GM12874 (cell line): ENCODE measurements around the gene FLOT2.

Experiments
- TF ChIP-seq, protein P1 (sequence below): IDR thresholded peaks from 2 replicates; pipeline ENCODE4 v1.5.1; 2011; ENCODE audit warnings: low read depth, mild to moderate bottlenecking, control low read depth, low read length, moderate library complexity; ENCODE audit not compliant: insufficient read depth

FLOT2 gene

DNA sequence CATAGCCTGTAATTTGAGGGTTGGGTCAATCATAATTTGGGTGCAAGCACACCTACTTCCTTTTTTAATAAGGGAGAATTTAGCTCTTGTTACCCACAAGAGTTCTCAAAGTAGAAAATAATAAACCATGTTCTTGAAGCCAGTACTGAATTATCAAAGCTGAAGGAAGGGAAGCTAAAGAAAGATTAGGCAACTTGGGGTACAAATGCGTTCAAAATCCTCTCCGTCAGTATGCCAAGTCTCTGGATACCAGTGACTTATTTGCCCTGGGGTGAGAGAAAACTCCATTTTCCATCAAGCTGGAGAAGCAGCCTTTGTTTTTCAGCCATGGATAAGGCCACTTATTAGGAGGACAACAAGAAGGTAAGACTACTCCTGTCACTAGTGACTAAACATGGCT lies 28.8 kb upstream of the FLOT2 start:
- TF ChIP-seq, protein P1, sequence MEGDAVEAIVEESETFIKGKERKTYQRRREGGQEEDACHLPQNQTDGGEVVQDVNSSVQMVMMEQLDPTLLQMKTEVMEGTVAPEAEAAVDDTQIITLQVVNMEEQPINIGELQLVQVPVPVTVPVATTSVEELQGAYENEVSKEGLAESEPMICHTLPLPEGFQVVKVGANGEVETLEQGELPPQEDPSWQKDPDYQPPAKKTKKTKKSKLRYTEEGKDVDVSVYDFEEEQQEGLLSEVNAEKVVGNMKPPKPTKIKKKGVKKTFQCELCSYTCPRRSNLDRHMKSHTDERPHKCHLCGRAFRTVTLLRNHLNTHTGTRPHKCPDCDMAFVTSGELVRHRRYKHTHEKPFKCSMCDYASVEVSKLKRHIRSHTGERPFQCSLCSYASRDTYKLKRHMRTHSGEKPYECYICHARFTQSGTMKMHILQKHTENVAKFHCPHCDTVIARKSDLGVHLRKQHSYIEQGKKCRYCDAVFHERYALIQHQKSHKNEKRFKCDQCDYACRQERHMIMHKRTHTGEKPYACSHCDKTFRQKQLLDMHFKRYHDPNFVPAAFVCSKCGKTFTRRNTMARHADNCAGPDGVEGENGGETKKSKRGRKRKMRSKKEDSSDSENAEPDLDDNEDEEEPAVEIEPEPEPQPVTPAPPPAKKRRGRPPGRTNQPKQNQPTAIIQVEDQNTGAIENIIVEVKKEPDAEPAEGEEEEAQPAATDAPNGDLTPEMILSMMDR: no peak

DNA sequence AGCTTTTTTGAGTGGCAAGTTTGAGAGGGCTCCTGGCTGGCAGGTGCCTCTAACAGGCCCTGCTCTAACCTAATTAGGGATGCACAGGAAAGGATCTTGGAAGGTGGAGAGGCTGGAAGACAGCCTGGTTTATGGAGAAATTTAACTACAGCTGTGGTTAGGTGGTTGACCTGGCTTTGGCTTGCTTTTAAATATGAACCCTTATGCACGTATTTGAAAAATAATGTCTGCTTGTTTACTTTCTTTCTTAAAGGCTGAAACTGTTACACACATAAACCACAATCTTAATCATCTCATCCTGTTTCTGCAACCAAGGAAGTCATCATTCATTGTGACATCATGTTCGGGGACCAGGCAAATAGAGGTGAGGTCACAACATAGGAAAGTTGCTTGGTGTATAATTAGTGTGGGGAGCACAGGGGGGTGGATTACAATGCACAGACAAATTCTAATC lies 28.4 kb upstream of the FLOT2 start:
- TF ChIP-seq, protein P1: no peak

DNA sequence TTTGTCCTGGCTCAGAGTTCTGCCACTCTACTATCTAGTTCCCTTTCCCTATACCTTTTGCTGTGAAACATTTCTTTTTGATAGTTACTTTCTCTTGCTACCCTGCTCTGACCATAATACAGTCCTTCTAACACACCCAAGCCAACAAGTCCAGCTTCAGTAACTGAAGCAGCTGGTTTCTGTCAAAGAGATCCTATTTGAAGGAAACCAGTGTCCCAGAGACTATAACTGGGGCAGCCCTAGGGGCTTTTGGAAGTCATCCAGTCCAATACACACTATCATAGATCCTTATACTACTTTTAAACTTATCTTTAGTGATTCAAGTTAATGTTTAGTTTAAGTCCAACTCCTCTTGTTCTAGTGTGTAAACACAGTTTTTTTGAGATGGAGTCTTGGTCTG lies 22.7 kb upstream of the FLOT2 start:
- TF ChIP-seq, protein P1: no peak

DNA sequence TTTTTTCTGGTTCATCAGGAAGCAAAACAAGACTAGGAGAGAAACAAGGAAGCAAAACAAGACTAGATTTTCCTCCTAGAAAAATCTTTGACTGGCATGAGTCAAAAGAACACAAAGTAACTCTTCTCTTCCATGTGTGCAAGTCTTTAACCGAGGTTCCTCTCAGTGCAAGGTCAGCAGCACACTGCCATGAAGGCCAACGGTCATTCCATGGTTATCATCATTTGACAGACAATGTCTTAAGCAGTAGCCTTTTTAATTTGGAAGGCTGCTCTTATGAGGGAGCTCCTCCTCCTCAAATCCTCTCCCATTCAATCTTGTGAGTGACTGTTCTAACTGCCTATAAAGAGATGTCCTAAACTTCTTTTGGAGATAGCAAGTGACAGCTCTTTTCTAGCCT lies 20.8 kb upstream of the FLOT2 start:
- TF ChIP-seq, protein P1: no peak

DNA sequence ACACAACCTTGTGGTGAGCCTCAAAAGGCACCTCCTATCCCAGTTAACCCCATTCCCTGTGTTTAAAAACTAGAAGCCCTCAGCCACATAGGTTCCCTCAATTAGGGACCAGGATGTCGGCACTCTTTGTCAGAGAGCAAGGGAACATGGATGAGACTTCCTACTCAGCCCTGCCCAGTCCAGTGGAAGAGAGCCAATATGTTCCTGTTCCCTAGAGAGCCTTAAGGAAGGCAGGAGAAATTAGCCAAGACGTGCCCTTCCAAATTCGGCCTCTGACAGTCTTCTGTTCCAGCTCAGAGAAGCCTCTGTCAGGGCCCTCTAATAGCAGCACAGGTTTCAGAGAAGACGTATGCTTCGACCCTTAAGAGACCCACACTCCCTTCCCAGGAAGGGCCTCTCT lies 19.9 kb upstream of the FLOT2 start:
- TF ChIP-seq, protein P1: no peak

DNA sequence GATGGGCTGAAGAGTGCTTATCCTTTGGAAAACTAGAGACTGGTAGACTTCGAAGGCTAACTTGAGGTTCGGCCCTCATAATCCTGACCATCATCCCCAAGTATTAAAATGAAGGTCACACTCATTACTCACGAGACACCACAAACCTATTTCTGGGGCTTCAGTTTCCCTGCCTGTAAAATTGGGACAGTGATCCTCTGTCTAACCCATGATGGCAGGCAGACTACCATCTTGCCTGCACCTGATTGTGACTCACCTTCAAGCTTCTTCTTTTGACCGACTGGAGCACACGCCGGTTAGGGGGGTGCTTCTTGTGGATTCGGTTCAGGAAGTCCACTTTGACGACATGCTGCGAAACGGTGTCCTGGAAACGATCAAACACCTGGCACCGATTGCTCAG lies 19.5 kb upstream of the FLOT2 start:
- TF ChIP-seq, protein P1: no peak

DNA sequence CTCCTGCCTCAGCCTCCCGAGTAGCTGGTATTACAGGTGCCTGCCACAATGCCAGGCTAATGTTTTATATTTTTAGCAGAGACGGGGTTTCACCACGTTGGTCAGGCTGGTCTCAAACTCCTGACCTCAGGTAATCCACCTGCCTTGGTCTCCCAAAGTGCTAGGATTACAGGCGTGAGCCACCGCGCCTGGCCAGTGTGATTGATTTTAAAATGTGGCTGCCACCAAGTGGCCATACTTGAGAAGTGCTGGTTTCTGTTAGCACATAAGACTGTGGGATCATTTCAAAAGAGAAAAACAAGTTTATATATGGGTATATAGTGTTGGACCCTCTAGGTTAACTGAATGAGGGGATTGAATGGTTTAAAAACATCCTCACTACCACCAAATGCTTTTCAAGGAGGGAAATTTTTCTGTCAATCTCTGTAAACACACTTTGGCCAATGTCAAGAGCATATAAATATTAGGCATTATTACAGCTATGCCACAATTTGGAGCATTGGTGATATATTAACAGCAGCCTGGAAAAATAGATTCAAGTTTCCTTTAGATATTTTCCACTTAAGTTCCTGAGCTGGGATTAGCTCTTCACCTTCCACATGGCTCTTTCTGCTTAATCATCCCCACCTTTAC lies 18.9 kb upstream of the FLOT2 start:
- TF ChIP-seq, protein P1: peak; percentile 45; the same call in 1 of the 2 replicates
